ENCODE results near the gene TXNDC16.
"Not testable (repeated sequence)": the region's sequence is repeated elsewhere in the genome, so short reads cannot be mapped to it uniquely, and the experiment has no call there.

TXNDC16 gene

DNA sequence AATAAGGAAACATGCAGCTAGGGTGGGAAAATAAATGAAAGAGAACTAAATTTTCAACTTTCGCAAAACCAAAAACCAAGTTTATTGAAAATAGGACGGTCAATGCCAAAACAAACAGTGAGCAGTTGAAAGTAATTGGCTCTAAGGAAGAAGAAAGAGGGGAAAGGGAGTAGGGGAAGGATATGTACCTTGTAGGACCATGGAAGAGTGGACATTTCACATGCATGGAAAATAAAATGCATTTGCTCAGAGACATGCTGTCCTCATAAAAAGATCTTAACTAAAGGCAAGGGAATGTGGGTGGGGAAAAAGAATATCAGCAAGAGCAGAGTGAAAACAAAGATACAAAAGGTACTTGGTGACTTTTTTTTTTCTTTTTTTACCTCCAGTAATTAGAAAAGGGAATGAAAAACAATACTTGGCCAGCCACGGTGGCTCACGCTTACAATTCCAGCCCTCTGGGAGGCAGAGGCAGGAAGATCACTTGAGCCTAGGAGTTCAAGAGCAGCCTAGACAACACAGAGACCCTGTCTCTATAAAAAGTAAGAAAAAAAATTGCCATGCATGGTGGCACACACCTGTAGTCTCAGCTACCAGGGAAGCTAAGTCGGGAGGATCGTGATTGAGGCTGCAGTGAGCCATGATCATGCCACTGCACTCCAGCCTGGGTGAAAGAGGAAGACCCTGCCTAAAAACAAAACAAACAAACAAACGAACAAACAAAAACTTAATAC, 6.6 kb downstream of the TXNDC16 start:
- no peak for DNase-seq (ENCODE audit: low read depth in 2 of 2)

DNA sequence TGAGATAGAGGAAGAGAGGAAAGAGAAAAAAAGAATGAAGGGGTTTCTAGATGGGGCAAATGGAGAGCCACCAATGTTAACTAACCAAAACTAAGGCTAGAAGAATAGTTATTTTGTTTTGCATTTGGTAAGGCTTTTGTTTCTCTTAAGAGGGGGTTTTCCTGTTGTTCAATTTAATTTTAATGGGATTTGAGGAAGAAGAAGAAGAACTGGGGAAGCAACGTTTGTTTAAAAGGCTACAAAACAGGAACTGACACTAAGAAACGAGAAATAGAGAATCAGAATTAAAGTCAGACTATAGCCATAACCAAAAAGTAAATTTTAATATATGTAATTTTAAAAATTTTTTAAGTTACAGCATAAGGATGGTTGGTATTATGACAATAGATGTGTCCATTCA, 13.7 kb downstream of the TXNDC16 start:
- no peak for DNase-seq (ENCODE audit: low read depth in 2 of 2)

DNA sequence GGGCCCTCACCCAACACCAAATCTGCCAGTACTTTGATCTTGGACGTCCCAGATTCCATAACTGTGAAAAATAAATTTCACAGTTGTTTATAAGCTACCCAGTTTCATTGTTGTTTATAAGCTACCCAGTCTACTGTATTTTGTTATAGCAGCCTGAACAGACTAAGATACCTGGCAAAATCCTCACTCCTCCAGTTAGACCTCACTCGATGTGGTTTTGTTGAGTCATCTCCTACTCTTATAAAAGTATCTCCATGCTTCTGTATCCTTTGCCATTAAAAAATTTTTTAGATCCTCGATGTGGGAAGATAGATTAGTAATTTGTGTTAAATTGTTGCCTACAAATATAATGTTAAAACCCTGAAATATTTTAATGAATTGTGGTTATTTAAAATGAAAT, 16.0 kb downstream of the TXNDC16 start:
- DNase-seq (ENCODE audit: low read depth in 2 of 2): no peak

DNA sequence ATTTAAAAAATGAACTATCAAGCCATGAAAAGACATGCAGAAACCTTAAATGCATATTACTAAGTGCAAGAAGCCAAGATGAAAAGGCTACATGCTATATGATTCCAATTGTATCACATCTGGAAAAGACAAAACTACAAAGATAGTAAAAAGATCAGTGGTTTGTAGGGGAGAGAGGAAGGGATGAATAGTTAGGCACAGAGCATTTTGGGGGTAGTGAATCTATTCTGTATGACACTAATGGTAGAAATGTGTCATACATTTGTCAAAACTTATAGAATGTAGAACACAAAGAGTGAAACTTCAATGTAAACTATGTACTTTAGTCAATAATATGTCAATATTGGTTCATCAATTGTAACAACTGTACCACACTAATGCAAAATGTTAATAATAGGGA, 20.8 kb downstream of the TXNDC16 start:
- no peak for DNase-seq (ENCODE audit: low read depth in 2 of 2)

DNA sequence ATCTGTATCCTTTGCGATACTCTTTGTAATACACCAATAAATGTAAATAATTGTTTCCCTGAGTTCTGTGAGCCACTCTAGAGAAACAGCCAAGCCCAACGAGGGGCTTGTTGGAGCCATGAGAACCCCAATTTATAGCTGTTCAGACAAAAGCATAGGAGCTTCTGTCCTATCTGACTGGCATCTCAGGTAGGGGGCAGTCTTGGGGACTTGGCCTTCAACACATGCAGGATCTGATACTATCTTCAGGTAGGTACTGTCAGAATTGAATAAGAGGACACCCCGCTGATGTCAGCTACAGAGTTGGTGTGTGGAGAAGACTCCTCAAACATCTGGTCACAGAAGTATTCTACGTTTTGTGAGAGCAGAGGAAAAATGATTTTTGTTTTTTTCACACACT, 25.3 kb downstream of the TXNDC16 start:
- DNase-seq (ENCODE audit: low read depth in 2 of 2): no peak

DNA sequence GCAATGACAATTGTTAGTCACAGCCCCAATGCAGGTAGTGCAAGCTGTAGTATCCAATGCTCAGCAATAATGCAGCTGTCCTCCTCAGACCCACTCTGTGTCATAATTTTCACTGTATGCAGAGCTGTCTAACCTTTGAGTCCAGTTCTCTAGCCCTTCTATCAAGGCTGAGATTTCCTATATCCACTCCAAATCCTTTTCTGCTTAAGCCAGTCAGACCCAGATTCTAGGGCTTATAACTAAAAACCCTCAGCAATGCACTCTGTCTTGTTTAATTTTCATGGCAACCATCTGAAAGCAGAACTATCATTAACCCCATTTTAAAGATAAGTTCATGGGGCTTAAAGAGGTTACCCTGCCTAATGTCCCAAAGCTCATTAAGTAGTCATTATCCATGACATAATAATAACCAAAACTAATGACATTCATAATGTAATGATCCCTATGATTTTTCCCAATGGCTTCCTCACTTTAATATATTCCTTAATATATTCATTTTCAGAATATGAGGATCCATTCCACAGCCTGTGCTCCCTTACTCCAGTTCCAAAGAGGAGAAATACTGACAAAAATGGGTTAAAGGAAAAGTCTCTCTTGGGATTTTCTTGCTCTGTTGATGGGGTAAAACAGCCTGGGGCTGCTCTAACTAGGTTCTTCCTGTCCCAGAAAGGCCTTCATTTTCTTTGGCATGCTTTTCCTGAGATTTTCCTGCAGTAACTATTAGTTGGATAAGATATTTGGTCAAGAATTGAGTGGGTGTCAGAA, 29.5 kb downstream of the TXNDC16 start:
- DNase-seq (ENCODE audit: low read depth in 2 of 2): no peak

DNA sequence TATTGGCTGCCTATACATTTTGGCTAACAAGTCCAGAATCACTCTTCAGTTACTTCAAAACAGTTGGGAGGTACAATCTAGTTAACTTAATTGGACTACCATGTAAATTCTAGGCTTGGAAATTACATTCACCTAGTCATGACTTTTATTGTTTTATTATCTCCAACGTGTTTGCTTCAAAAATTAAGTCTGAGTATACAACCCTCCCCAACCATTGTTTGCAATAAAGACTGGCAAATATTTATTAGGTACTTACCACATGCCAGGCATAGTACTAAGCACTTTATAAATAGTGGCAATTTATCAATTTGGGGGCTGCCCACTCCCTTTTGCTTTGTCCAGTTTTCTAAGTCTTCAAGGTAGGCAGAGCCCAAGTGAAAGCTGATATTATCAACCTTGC, 30.3 kb downstream of the TXNDC16 start:
- no peak for DNase-seq (ENCODE audit: low read depth in 2 of 2)

DNA sequence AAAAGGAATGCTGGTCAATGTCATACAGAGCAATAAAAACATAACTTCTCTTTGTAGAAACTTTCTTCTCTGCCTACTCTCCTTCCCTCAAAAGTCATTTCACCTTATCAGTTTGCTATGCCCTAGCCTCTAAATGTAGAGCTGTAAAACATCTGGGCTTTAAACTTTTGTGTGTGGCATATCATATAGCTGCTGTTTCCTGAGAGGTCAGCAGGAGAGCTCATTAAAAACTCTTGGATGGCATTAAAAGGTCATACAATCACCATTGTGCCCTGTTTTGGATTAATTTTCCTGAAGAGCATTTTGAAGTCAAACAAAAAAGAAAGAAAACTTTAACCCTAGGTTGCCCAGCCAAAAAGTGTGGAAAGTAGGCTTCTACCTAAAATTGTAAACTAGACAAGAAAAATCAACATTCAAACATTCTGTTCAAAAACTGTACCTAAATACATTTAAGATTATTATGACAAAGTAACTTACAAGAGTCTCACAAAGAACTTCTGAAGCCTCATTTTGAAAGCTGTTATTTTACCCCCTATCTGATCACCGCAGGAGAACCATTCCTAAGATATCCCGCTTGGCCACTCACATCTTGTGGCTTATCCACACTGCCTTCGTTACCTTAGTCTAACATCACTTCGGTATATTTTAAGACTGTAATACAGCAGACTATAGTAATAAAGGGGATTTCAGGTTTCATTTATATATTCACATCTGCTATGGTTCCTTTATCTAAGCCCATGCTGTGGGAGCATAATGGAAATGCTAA, 38.1 kb downstream of the TXNDC16 start:
- no peak for DNase-seq (ENCODE audit: low read depth in 2 of 2)

DNA sequence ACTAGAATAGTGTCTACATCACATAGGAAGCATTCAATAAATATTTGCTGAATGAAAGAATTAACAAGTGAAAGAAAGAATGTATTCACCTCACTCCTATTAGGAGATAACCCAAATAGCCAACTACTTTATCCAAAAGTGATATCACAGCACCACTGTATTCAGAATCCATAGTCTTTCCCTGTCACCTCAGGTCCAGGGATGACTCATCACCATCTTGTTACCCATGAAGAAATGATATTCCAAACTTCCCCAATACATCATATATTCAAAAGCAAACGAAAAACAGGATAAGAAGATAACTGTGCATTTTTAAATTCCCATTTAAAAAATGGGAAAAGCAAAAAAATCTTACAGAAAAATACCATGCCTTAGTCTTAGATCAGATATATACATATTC, 39.1 kb downstream of the TXNDC16 start:
- no peak for DNase-seq (ENCODE audit: low read depth in 2 of 2)

DNA sequence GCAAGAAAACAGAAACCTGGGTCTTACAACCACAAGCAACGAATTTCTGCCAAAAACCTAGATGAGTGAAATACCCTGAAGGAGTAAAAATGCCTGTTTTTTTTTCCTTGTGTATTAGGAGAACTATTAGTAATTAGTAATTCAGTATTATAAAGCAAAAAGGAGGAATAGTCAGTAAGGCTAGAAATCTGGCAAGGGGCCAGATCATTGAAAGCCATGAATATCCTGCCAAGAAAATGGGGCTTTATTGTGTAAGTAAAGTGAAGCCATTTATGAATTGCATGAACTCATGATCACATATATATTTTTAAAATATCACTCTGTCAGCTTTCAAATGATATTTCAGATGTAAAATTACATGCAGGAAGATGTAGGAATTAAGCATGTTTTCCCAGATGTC, 57.9 kb downstream of the TXNDC16 start:
- no peak for DNase-seq (ENCODE audit: low read depth in 2 of 2)

DNA sequence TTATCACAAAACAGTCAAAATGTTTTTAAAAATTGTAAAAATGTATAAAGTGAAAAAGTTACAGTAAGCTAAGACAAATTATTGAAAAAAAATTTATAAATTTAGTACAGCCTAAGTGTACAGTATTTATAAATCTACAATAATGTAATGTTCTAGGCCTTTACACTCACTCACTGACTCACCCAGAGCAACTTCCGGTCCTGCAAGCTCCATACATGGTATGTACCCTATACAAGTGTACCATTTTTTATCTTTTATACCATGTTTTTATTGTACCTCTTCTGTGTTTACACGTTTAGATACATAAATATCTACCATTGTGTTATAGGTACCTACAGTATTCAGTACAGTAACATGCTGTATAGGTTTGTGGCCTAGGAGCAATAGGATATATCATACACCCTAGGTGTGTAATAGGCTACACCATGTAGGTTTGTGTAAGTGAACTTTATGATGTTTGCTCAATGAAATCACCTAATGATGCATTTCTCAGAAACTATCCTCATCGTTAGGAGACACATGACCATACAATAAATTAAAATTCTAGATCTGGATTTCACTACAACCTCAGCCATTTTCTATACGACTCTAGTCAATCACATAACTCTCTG, 66.8 kb downstream of the TXNDC16 start:
- DNase-seq (ENCODE audit: low read depth in 2 of 2): no peak

DNA sequence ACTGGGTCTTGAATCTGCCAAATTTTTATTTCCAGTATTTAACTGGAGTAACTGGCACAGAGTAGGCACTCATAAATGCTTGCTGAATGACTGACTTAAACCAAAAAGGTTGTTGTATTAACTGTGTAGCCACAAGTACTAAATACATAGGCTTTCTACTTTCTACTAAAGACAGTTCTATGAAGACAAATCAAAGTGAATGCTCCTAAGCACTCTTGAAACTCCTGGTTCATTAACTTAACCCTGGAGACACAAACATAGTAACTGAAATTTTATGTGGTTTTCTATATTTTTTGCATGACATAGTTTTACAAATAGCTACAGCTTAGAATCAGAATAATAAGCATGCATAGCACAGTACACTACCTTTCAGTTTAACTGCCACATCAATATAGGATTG, 70.4 kb downstream of the TXNDC16 start:
- no peak for DNase-seq (ENCODE audit: low read depth in 2 of 2)

DNA sequence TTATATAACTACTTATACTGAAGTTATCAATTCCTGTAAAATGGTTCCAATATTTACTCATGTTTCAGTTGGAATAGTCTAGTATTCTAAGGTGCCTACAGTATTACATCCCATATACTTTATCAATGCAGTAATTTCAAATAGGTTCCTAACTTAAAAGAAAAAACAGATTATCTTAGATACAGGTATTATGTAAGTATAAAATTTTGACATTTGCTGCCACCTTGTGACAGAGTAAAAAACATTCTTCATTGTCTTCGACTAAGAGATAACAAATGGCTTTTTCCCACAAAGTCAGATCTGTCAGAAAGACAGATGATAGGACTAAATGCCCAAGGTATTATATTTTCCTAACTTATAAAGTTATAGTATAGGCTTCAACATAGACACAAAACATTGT, 78.7 kb downstream of the TXNDC16 start:
- no peak for DNase-seq (ENCODE audit: low read depth in 2 of 2)

DNA sequence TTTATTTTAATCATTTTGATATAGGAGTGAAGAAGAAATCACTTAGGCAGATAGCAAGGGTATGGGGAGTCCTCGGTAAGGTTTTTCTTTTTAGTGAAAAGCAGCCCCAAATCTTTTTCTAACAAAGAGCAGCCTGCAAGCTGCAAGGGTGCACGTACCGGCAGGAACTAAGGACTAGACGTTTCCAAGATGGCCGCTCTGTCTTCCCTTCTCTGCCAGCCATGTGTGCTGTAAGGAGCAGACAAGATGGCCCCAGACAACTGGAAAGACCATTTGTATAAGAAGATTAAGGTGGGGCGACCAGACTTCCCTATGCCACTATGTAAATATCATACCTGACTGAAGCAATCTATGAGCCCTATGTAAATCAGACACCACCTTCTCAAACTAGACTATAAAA, 79.6 kb downstream of the TXNDC16 start:
- no peak for DNase-seq (ENCODE audit: low read depth in 2 of 2)

DNA sequence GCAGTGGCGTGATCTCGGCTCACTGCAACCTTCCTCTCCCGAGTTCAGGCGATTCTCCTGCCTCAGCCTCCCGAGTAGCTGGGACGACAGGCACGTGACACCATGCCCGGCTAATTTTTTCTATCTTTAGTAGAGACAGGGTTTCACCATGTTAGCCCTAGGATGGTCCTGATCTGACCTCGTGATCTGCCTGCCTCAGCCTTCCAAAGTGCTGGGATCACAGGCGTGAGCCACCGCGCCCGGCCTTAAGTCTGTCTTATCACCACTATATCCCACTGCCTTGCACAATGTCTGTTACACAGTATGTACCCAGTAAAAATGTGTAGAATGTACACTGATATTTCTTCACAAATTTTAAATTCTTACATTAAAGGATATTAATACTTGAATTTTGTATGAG, 80.1 kb downstream of the TXNDC16 start:
- not testable (repeated sequence) for DNase-seq (ENCODE audit: low read depth in 2 of 2)

DNA sequence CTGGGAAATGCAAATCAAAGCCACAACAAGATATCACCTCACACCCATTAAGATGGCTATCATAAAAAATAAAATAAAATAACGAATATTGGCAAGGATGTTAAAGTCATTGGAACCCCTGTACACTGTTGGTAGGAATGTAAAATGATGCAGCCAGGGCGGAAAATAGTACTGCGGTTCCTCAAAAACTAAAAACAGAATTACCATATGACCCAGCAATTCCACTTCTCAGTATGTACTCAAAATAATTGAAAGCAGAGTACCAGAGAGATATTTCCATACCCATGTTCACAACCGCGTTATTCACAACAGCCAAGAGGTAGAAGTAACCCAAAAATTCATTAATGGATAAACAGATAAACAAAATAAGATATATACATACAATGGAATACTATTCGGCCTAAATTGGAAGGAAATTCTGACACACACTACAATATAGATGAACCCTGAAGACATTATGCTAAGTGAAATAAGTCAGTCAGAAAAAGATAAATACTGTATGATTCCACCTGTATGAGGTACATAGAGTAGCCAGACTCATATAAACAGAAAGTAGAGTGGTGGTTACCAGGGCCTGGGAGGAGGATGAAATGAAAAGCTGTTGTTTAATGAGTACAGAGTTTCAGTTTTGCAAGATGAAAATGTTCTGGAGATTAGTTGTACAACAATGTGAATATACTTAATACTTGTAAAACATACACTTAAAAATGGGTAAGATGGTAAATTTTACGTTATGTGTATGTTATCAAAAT, 84.6 kb downstream of the TXNDC16 start:
- no peak for DNase-seq (ENCODE audit: low read depth in 2 of 2)

DNA sequence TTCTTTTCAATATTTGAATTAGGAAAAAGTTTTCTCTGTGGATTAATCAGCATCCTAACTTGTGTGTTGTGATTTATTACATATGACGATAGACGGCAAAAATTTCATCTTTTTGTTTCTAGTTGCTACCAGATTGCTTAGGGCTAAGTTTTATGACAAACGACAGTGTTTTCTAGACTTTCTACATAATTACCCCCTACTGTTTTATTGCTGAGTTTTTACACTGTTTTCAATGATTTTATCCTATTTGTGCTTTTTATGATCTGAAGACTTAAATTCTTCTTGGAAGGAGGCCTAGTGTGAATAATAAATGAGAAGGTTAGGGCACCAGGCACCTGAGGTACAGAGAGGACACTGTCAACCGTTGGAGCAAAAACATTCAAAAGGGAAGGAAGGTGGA, 88.1 kb downstream of the TXNDC16 start:
- no peak for DNase-seq (ENCODE audit: low read depth in 2 of 2)

DNA sequence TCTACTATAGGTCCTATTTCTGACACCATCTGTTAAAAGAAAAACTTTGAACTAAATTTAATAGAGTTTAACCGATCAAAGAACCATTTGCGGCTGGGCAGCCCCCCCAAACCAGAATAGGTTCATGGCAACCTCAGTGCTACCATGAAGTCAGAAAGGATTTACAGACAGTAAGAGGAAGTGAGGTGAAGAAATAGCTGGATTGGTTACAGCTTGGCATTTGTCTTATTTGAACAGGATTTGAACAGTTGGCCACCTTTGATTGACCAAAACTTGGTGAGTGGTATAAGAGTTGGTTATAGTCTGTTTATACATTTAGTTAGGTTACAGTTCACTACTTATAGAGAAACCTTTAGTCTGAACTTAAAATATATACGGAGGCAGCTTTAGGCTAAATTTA, 88.9 kb downstream of the TXNDC16 start:
- no peak for DNase-seq (ENCODE audit: low read depth in 2 of 2)

DNA sequence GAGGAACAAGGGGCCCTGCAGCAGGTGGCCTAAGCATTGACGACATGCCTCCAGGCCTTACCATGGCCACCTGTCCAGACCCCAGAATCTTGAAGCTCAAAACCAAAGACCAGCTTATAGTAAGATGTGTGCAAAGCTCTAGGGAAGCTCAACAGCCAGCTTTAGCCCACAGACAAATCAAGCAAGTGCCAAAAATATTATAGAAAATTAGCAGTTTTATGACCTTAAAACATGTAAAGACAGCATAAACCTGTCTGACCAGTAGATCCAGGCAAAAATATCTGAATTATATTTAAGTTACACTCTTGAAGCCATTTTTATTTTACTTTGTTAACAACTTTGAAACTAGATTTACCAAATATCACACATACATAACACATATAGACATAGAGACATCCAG, 90.6 kb downstream of the TXNDC16 start:
- no peak for DNase-seq (ENCODE audit: low read depth in 2 of 2)

DNA sequence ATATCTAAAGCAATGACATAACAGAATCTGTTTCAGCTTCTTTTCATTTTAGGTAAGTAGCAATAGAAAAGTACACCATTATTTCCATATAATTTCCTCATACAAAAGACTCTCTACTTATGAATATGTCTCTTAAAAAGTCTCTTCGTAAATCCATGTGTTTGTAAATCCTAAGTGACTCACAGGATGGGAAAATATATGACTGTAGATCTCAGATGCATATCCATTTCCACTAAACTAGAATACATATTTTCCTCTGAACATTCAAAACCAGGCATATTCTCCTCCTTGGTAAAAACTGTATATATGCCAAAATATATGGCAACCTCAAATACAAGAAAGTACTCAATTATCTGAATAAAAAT, 93.6 kb downstream of the TXNDC16 start:
- no peak for DNase-seq (ENCODE audit: low read depth in 2 of 2)

DNA sequence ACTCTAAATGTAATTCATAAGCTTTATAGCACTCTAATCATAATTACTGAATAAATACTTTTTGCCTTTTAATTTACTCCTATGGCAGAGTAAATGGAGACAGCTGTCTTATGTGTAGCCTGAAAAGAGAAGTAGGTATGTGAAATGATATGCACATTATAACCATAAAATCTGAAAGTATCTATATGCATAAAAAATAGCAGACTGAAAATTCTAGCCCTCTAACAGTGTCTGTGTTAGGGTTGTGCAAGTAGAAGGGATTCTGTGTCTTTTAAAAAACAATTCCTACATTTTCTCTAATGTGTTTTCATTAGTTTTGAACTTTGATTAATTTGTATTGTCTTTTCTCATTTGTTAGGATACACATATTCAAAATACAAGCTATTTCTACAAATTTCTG, 94.9 kb downstream of the TXNDC16 start:
- DNase-seq (ENCODE audit: low read depth in 2 of 2): no peak

Data from stimulated activated CD4-positive, alpha-beta T cell treated with anti-CD3 and anti-CD28 coated beads, Interleukin-1b, Interleukin-23, amount 100 ng/mL, for 4 hours (primary cell).